ENCODE measurements around the gene PSMC3IP. TPM values are rescaled to one million over a fixed set of nuclear protein-coding genes. Genes with fewer than 3 reads are reported as not detected.

PSMC3IP gene
- total RNA-seq, 1 experiment from 2014 or later, result 37.4 TPM

- WGBS (ENCODE audit: extremely low coverage, insufficient read length, low lambda C conversion rate), result no CpG with 5 or more reads among the region's 3 CpGs
- Histone ChIP-seq H3K14ac (ENCODE audit: insufficient read depth, low read length) (no peak overlapping the region), H3K79me2 (ENCODE audit: insufficient read depth, low read length) (no peaks in the 10 kb centered on the region), H4K5ac (ENCODE audit: insufficient read length, low read depth, low read length) (no peak overlapping the region), H3K27me3 (ENCODE audit: insufficient read depth, low read length) (no peaks in the 10 kb centered on the region), H2AFZ (ENCODE audit: low read length) (no peak overlapping the region), H2AK5ac (ENCODE audit: insufficient read length, low read length) (no peak overlapping the region), H3K79me1 (ENCODE audit: insufficient read depth, low read depth, low read length, poor library complexity, severe bottlenecking) (no peaks in the 10 kb centered on the region), H3T11ph (ENCODE audit: low read length) (no peak overlapping the region), H3K27ac (ENCODE audit: insufficient read length, low read depth, low read length) (no peak overlapping the region), H3K4me2 (ENCODE audit: insufficient read depth, insufficient read length, low read length) (no peak overlapping the region), H2BK12ac (ENCODE audit: insufficient read length, low read depth, low read length) (no peak overlapping the region), H3K9ac (ENCODE audit: extremely low read depth, insufficient read length, low read length) (no peak overlapping the region), H2BK20ac (ENCODE audit: low read depth, low read length, poor library complexity, severe bottlenecking) (no peak overlapping the region), H3K18ac (ENCODE audit: insufficient read length, low read depth, low read length) (no peak overlapping the region), H4K8ac (replicated peaks; ENCODE audit: insufficient read length, low read depth, low read length) (no peak overlapping the region), H4K20me1 (ENCODE audit: control insufficient read depth, insufficient read depth, insufficient read length) (no peaks in the 10 kb centered on the region), H3K4ac (ENCODE audit: low read depth, low read length) (no peak overlapping the region), H3K56ac (ENCODE audit: insufficient read length, low read depth, low read length) (no peak overlapping the region), H3K9me3 (ENCODE audit: control insufficient read depth, low read depth, low read length) (no peaks in the 10 kb centered on the region), H2BK120ac (ENCODE audit: low read depth, low read length, poor library complexity, severe bottlenecking) (no peak overlapping the region), H3K4me1 (ENCODE audit: insufficient read depth, low read length) (no peaks in the 10 kb centered on the region), H2BK5ac (ENCODE audit: insufficient read length, low read length) (no peak overlapping the region), H4K91ac (ENCODE audit: insufficient read length, low read depth, low read length) (no peak overlapping the region), H3K23ac (ENCODE audit: insufficient read length, low read depth, low read length) (no peak overlapping the region), H2BK15ac (ENCODE audit: low read depth, low read length) (no peak overlapping the region), H3K23me2 (ENCODE audit: insufficient read length, low read depth, low read length, poor library complexity, severe bottlenecking) (peaks cover 3% of the 10 kb centered on the region)
- TF ChIP-seq, protein P1, sequence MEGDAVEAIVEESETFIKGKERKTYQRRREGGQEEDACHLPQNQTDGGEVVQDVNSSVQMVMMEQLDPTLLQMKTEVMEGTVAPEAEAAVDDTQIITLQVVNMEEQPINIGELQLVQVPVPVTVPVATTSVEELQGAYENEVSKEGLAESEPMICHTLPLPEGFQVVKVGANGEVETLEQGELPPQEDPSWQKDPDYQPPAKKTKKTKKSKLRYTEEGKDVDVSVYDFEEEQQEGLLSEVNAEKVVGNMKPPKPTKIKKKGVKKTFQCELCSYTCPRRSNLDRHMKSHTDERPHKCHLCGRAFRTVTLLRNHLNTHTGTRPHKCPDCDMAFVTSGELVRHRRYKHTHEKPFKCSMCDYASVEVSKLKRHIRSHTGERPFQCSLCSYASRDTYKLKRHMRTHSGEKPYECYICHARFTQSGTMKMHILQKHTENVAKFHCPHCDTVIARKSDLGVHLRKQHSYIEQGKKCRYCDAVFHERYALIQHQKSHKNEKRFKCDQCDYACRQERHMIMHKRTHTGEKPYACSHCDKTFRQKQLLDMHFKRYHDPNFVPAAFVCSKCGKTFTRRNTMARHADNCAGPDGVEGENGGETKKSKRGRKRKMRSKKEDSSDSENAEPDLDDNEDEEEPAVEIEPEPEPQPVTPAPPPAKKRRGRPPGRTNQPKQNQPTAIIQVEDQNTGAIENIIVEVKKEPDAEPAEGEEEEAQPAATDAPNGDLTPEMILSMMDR (conservative IDR thresholded peaks at IDR 0.05), result no peak
- H3K4me3 Mint-ChIP-seq, result no peak overlapping the region
- peaks cover 2 to 8% of the 10 kb centered on the region in 2 experiments; a peak in 3 of 4 replicates for H3K4me1 Mint-ChIP-seq
- no peaks in the 10 kb centered on the region; a peak in 2 of 7 replicates for H3K36me3 Mint-ChIP-seq (ENCODE audit: insufficient read depth in 1 of 3, low read depth in 3 of 3)
- H3K9me3 Mint-ChIP-seq, result 0 out of 5 replicates have a peak, but pooled peaks cover 0 to 3% of the 10 kb centered on the region in 2 experiments
- H3K27ac Mint-ChIP-seq, result no peak overlapping the region
- no peak for DNase-seq
- H3K27me3 Mint-ChIP-seq (ENCODE audit: low read depth), result peaks cover 45% of the 10 kb centered on the region
Observed at GRCh38 chr17:42529061-42529460, 48.5 kb downstream of the PSMC3IP start.
